ENCODE results near the gene VGLL3.

Gene VGLL3

DNA sequence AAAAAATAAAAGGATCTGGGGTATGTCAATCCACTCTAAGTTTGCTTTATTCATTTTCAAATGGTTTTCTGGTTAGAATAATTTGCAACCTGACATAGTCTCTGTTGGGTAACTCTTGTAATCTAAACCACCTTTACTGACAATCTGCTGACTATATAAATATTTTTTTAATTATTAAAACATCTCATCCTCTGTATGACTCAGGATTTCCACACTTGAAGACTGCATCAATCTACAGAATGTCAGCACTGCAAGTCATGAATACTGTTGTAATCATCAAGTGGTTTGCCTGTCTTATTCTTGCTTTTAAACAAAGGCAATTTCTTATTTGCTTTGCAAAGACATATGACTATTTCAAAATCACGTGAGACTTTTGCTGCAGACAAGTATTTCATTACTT lies 42.1 kb downstream of the VGLL3 start:
- peak; percentile 91 for DNase-seq (ENCODE audit: low read depth)
- no peak overlapping the region for H3K4me3 ChIP-seq (ENCODE audit: control insufficient read depth, low read depth, low read length)
- TF ChIP-seq, protein P1, sequence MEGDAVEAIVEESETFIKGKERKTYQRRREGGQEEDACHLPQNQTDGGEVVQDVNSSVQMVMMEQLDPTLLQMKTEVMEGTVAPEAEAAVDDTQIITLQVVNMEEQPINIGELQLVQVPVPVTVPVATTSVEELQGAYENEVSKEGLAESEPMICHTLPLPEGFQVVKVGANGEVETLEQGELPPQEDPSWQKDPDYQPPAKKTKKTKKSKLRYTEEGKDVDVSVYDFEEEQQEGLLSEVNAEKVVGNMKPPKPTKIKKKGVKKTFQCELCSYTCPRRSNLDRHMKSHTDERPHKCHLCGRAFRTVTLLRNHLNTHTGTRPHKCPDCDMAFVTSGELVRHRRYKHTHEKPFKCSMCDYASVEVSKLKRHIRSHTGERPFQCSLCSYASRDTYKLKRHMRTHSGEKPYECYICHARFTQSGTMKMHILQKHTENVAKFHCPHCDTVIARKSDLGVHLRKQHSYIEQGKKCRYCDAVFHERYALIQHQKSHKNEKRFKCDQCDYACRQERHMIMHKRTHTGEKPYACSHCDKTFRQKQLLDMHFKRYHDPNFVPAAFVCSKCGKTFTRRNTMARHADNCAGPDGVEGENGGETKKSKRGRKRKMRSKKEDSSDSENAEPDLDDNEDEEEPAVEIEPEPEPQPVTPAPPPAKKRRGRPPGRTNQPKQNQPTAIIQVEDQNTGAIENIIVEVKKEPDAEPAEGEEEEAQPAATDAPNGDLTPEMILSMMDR (IDR thresholded peaks at IDR 0.05; ENCODE audit: control insufficient read depth, insufficient read depth, low read depth, low read length, missing control alignments) = no peak

DNA sequence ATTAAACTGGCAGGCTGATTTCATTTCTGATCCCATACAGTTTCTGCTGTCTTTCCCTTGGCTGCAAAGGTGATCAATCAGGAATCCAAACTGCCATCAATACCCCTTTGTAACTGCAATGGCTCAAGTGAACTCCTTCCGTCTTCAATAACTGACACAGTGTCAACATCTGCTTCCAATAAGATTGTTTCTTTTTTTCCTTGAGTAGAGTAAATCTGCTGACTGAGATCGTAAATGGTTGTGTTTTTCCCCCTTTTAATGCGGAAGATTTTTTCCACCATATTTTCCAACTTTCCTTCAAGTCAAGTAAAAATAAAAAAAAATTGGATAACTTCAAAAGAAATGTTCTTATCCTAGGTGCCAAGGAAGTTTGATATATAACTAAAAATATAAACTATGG lies 48.7 kb downstream of the VGLL3 start:
- DNase-seq (ENCODE audit: low read depth) = no peak
- H3K4me3 ChIP-seq (ENCODE audit: control insufficient read depth, low read depth, low read length) = no peak overlapping the region
- TF ChIP-seq, protein P1 (IDR thresholded peaks at IDR 0.05; ENCODE audit: control insufficient read depth, insufficient read depth, low read depth, low read length, missing control alignments) = no peak

DNA sequence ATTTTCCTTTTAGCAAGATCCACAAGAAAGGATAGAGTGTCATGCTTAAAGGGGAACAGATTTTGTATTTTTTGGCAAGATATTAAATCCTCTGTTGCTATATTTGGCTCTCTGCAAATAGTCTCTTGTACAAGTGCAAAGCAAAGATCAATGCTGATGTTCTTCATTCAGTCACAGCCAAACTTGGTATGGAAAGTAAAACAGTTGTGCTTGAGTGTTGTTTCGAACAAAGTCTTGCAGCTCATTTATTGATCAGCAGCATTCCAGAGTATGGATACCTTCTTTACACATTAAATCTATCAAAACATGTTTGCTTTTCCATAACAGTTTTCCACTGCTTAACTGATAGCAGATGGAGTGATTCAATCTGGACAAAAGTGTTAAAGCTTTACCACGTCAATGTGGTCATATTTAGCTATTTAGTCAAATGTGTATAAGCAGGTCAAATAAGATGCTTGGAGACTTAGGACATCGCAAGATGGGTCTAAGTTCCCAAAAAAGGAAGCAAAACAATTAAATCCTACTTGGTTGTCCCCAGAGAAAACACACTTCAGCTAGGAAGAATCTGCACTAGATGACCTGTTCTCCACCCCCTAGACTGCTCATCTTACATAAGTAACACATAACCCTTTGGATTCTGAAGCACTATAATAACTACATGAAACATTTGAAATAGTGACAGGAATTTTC lies 52.4 kb downstream of the VGLL3 start:
- DNase-seq (ENCODE audit: low read depth) = peak; percentile 84
- TF ChIP-seq, protein P1 (IDR thresholded peaks at IDR 0.05; ENCODE audit: control insufficient read depth, insufficient read depth, low read depth, low read length, missing control alignments) = no peak
- no peak overlapping the region for H3K4me3 ChIP-seq (ENCODE audit: control insufficient read depth, low read depth, low read length)

DNA sequence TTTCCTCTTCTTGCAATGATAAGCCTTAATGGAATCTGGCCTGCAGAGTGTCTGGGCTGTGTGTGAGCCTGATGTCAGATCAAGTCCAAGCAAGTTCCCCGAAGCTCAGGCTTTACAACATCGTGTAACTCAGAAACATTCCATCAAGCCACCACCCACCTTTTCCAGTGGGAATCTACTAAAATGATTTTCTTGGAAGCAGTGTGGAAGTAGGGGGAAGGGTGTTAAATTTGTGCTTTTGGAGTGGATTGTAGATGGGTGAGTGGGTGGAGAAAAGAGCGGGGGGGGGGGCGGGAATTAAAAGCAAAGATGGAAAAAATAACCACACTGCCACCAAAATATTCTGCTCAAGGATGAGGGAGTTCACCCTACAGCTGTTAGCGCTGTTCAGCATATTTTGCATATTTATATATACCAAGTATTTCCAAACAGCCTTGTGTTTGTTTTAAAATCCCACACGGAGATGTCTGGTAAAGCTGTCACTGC lies 53.6 kb downstream of the VGLL3 start:
- H3K4me3 ChIP-seq (ENCODE audit: control insufficient read depth, low read depth, low read length) = no peak overlapping the region
- TF ChIP-seq, protein P1 (IDR thresholded peaks at IDR 0.05; ENCODE audit: control insufficient read depth, insufficient read depth, low read depth, low read length, missing control alignments) = no peak
- DNase-seq (ENCODE audit: low read depth) = peak; percentile 94

DNA sequence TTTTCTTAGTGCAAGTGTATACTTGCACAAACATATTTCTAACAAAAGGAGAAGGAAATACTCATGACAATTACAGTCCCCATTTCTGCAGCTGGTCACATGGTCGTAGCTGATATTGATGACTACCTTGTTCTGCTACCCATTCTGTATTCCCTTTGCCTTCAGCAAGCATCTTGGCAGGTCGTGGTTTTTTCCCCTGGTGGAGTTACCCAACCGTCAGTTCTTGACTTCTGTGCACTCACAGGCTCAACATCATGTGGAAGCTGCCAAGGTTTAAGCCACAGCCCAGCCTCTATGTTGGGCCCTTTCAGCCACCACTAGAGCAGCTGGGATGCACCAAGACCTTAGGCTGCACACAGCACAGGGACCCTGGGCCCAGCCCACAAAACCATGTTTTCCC lies 56.1 kb downstream of the VGLL3 start:
- TF ChIP-seq, protein P1 (IDR thresholded peaks at IDR 0.05; ENCODE audit: control insufficient read depth, insufficient read depth, low read depth, low read length, missing control alignments) = no peak
- DNase-seq (ENCODE audit: low read depth) = no peak
- no peak overlapping the region for H3K4me3 ChIP-seq (ENCODE audit: control insufficient read depth, low read depth, low read length)

DNA sequence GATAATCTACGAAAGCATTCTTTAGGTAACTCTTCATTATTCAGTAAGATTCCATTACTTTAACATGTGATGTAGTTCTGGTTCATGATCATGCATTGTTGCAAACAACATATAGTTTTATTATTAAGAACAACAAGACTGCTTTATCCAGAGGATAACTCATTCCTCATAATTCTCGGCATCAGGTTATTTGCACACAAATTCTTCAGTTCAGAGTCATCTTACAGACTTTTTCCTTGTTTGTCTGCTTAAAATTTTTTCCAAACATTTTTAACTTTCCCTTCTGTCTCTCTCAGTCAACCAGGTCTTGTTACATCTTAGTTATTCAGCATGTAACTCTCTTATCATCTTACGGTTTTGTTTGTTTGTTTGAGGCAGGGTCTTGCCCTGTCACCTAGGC lies 60.1 kb downstream of the VGLL3 start:
- H3K4me3 ChIP-seq (ENCODE audit: control insufficient read depth, low read depth, low read length) = no peak overlapping the region
- DNase-seq (ENCODE audit: low read depth) = no peak
- TF ChIP-seq, protein P1 (IDR thresholded peaks at IDR 0.05; ENCODE audit: control insufficient read depth, insufficient read depth, low read depth, low read length, missing control alignments) = no peak

Measured in AG09309 (cell line).